IMR-90 (cell line): ENCODE results near the gene HIRA. TPM values are rescaled to one million over a fixed set of nuclear protein-coding genes. Genes with fewer than 3 reads are reported as not detected.

Experiments used
- ATAC-seq: fragments of 200-7000 bp; cut with Tn5 transposase; 2 replicates; pipeline ENCODE4 v1.9.1; 2020; ENCODE audit warnings: low read depth, mild to moderate bottlenecking, moderate library complexity
- BruUV-seq: library from RNA; stranded (reverse); fragments of 400-500 nt; replicated peaks from 2 replicates; lab custom pipeline; 2021; lab: Mats Ljungman, UMichigan
- CTCF ChIA-PET: fragments of 300-600 bp; formaldehyde crosslinking; extraction: SDS; loops from one replicate; lab custom pipeline; 2021; ENCODE audit warnings: antibody characterized with exemption; lab: Yijun Ruan, JAX
- POLR2A ChIA-PET: fragments of 300-600 bp; sonication (Branson Sonifier 250); formaldehyde crosslinking; loops from one replicate; lab custom pipeline; 2022; ENCODE audit warnings: antibody characterized with exemption; ENCODE audit not compliant: unreplicated experiment; lab: Charles Lee
- DNase-seq: peaks from one replicate; pipeline ENCODE4 v3.0.0; 2013
- H2AFZ ChIP-seq: replicated peaks from 2 replicates; pipeline ENCODE3; 2013; ENCODE audit warnings: low read length, mild to moderate bottlenecking; ENCODE audit not compliant: poor library complexity
- H2AK5ac ChIP-seq: 2 replicates; pipeline ENCODE4 v1.6.1; 2013; ENCODE audit warnings: low read depth, low read length, inconsistent platforms
- H2AK9ac ChIP-seq: replicated peaks from 2 replicates; pipeline ENCODE3; 2013; ENCODE audit warnings: mild to moderate bottlenecking, low read depth, low read length, moderate library complexity; ENCODE audit not compliant: poor library complexity
- H2BK120ac ChIP-seq: 2 replicates; pipeline ENCODE4 v1.6.1; 2013; ENCODE audit warnings: low read depth, low read length, inconsistent platforms
- H2BK15ac ChIP-seq: 3 replicates; pipeline ENCODE4 v1.6.1; 2013; ENCODE audit warnings: low read depth, low read length, inconsistent platforms
- H2BK20ac ChIP-seq: 2 replicates; pipeline ENCODE4 v1.6.1; 2013; ENCODE audit warnings: low read depth, mild to moderate bottlenecking, inconsistent platforms, low read length, moderate library complexity
- H2BK5ac ChIP-seq: 2 replicates; pipeline ENCODE4 v1.6.1; 2013; ENCODE audit warnings: mild to moderate bottlenecking, low read depth, low read length, inconsistent platforms; ENCODE audit not compliant: poor library complexity, severe bottlenecking
- H3K14ac ChIP-seq: replicated peaks from 2 replicates; pipeline ENCODE4 v1.6.1; 2013; ENCODE audit warnings: low read depth, low read length, inconsistent platforms
- H3K18ac ChIP-seq: 2 replicates; pipeline ENCODE4 v1.6.1; 2013; ENCODE audit warnings: low read depth, low read length, control low read depth
- H3K23ac ChIP-seq: 2 replicates; pipeline ENCODE4 v1.6.1; 2013; ENCODE audit warnings: low read depth, low read length, inconsistent platforms
- H3K27ac ChIP-seq: 2 replicates; pipeline ENCODE4 v1.5.1; 2013; ENCODE audit warnings: mild to moderate bottlenecking, control low read depth, low read length; ENCODE audit not compliant: insufficient read depth
- H3K27me3 ChIP-seq: 2 replicates; pipeline ENCODE4 v1.6.1; 2013; ENCODE audit warnings: low read length; ENCODE audit not compliant: control insufficient read depth, insufficient read depth
- H3K36me3 ChIP-seq: 2 replicates; pipeline ENCODE4 v1.6.1; 2013; ENCODE audit warnings: low read length, mixed read lengths; ENCODE audit not compliant: control insufficient read depth, insufficient read depth
- H3K4ac ChIP-seq: 2 replicates; pipeline ENCODE4 v1.6.1; 2013; ENCODE audit warnings: low read depth, low read length, inconsistent platforms
- H3K4me1 ChIP-seq: 2 replicates; pipeline ENCODE4 v1.6.1; 2013; ENCODE audit warnings: low read length, mixed read lengths; ENCODE audit not compliant: control insufficient read depth, insufficient read depth
- H3K4me2 ChIP-seq: 2 replicates; pipeline ENCODE4 v1.6.1; 2013; ENCODE audit warnings: low read depth, mild to moderate bottlenecking, control low read depth, low read length, moderate library complexity
- H3K4me3 ChIP-seq: 2 replicates; pipeline ENCODE4 v1.5.1; 2013; ENCODE audit warnings: low read depth, mild to moderate bottlenecking, control low read depth, low read length, moderate library complexity; ENCODE audit not compliant: insufficient read depth
- H3K56ac ChIP-seq: 2 replicates; pipeline ENCODE4 v1.6.1; 2013; ENCODE audit warnings: low read length, inconsistent platforms; ENCODE audit not compliant: insufficient read depth; ENCODE audit errors: extremely low read depth
- H3K79me1 ChIP-seq, 2 experiments: 2 replicates each; pipeline ENCODE4 v1.6.1; 2013; ENCODE audit warnings: low read length in 2 of 2, inconsistent platforms in 1 of 2, low read depth in 1 of 2
- H3K9ac ChIP-seq: 2 replicates; pipeline ENCODE4 v1.6.1; 2013; ENCODE audit warnings: low read depth, low read length, control low read depth
- H3K9me1 ChIP-seq: 2 replicates; pipeline ENCODE4 v1.6.1; 2013; ENCODE audit warnings: low read length, inconsistent platforms; ENCODE audit not compliant: insufficient read depth
- H3K9me3 ChIP-seq: 2 replicates; pipeline ENCODE4 v1.6.1; 2013; ENCODE audit warnings: low read length; ENCODE audit not compliant: control insufficient read depth, insufficient read depth
- H4K20me1 ChIP-seq: 2 replicates; pipeline ENCODE4 v1.6.1; 2013; ENCODE audit warnings: low read length, inconsistent platforms; ENCODE audit not compliant: insufficient read depth
- H4K5ac ChIP-seq: 2 replicates; pipeline ENCODE4 v1.6.1; 2013; ENCODE audit warnings: mild to moderate bottlenecking, low read depth, low read length, control low read depth
- H4K8ac ChIP-seq, 2 experiments: 2 replicates each; pipeline ENCODE4 v1.6.1; 2013; ENCODE audit warnings: low read depth in 2 of 2, low read length in 2 of 2, control low read depth in 1 of 2, inconsistent platforms in 1 of 2
- H4K91ac ChIP-seq: 2 replicates; pipeline ENCODE4 v1.6.1; 2013; ENCODE audit warnings: low read depth, low read length, inconsistent platforms; ENCODE audit not compliant: insufficient read depth
- CEBPB ChIP-seq: IDR thresholded peaks from 2 replicates; pipeline ENCODE4 v1.6.1; 2012; ENCODE audit warnings: low read depth, low read length, improper control_type of control experiment
- CHD1 ChIP-seq: IDR thresholded peaks from 2 replicates; pipeline ENCODE4 v1.6.1; 2012; ENCODE audit warnings: low read depth, low read length, improper control_type of control experiment
- RAD21 ChIP-seq: IDR thresholded peaks from 2 replicates; pipeline ENCODE4 v1.6.1; 2012; ENCODE audit warnings: low read length, improper control_type of control experiment
- SMC3 ChIP-seq: fragments of 150-350 bp; IDR thresholded peaks from 2 replicates; pipeline ENCODE4 v1.6.1; 2016; ENCODE audit warnings: low read depth, mild to moderate bottlenecking, antibody characterized with exemption, low read length, moderate library complexity
- USF2 ChIP-seq: fragments of 150-350 bp; IDR thresholded peaks from 2 replicates; pipeline ENCODE4 v1.6.1; 2017; ENCODE audit warnings: mild to moderate bottlenecking, antibody characterized with exemption, low read length, low read depth
- dilution Hi-C: fragments of 300-500 bp; cut with HindIII; formaldehyde crosslinking; loops from one replicate; pipeline ENCODE4 v1.14.3; 2018; ENCODE audit warnings: low sequenced_read_pairs; ENCODE audit not compliant: unreplicated experiment
- in situ Hi-C: fragments of 300-500 bp; cut with MboI; formaldehyde crosslinking; loops from 3 replicates; pipeline ENCODE4 v1.14.3; 2019; ENCODE audit warnings: low sequenced_read_pairs, inconsistent platforms, mixed read lengths
- intact Hi-C: fragments of 100-400 bp; cut with micrococcal nuclease; formaldehyde crosslinking; loops from 2 replicates; pipeline ENCODE4 v1.10.0; 2022
- polyA plus RNA-seq, 3 experiments: library from polyadenylated mRNA; depleted of rRNA; stranded (reverse); fragments of >200 nt; gene quantifications; 2 replicates each; pipeline ENCODE4 v1.2.3, GENCODE V29; 2012; ENCODE audit warnings: low replicate concordance in 1 of 3
- total RNA-seq: library from RNA; depleted of rRNA; stranded (reverse); fragments of >200 nt; gene quantifications from 2 replicates; pipeline ENCODE4 v1.2.3, GENCODE V29; 2012

Gene HIRA
- total and polyA plus RNA-seq, 2 of the 4 experiments (the other 2 are of a cell fraction), result 14.5 to 24.2 TPM

DNA sequence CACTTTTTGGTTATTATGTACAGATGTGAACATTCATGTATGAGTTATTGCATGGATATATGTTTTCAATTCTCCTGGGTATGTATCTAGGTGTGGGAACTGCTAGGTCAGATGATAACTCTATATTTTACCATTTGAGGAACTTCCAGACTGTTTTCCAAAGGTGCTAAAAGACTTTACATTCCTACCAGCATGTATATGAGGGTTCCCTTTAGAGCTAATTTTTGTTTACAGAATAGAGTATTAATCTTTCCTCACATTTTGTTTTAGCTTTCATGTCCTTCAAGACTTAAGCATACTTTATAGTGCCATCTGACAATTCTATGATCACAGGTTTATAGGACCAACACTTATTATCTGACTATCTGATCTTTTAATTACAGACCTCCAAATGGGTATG, 59.6 kb downstream of the HIRA start:
- H2AK5ac ChIP-seq, result no peak overlapping the region
- no peak overlapping the region for H2AFZ ChIP-seq
- in situ Hi-C loops, result loop anchor here (25.0 kb wide), 1 partner anchor 410 kb away; no protein-coding TSS in a partner anchor
- H2AK9ac ChIP-seq, result no peak overlapping the region
- H3K18ac ChIP-seq, result no peak overlapping the region
- H2BK20ac ChIP-seq, result no peak overlapping the region
- no peaks in the 10 kb centered on the region for H3K27me3 ChIP-seq
- no peaks in the 10 kb centered on the region for H3K4me1 ChIP-seq
- dilution Hi-C loops, result no loop called here
- no peak for DNase-seq
- ChIA-PET POLR2A (no interaction called here), CTCF (interaction anchor here (0.6 kb wide), 1 partner anchor 10 kb away, joined by 4 read pairs; no protein-coding TSS in a partner anchor)
- H4K91ac ChIP-seq, result no peak overlapping the region
- no peaks in the 10 kb centered on the region for H4K20me1 ChIP-seq
- H3K14ac ChIP-seq, result no peak overlapping the region
- no peak overlapping the region for H3K9ac ChIP-seq
- H3K4me2 ChIP-seq, result no peak overlapping the region
- H3K4ac ChIP-seq, result no peak overlapping the region
- no peak for TF ChIP-seq CHD1
- TF ChIP-seq RAD21, result no peak
- no peak for TF ChIP-seq CEBPB
- TF ChIP-seq SMC3, result no peak
- no peak for TF ChIP-seq USF2
- H3K9me1 ChIP-seq, result 0 out of 2 replicates have a peak, but pooled peaks cover 4% of the 10 kb centered on the region
- peaks cover 58% of the 10 kb centered on the region for H3K36me3 ChIP-seq
- H4K8ac ChIP-seq, result no peak overlapping the region
- no peak overlapping the region for H2BK120ac ChIP-seq
- H3K79me1 ChIP-seq, result no peaks in the 10 kb centered on the region; a peak in 1 of 4 replicates
- intact Hi-C loops, result no loop called here
- H3K56ac ChIP-seq, result no peak overlapping the region
- H3K27ac ChIP-seq, result no peak overlapping the region
- BruUV-seq, result no TSS peak
- no peak overlapping the region for H2BK5ac ChIP-seq
- H2BK15ac ChIP-seq, result no peak overlapping the region
- no peak overlapping the region for H3K23ac ChIP-seq
- no peaks in the 10 kb centered on the region for H3K9me3 ChIP-seq
- no peak overlapping the region for H3K4me3 ChIP-seq
- H4K5ac ChIP-seq, result no peak overlapping the region
- ATAC-seq, result no peak
